DND-41 (cell line): ENCODE results near the gene RRP15.

Experiments
- ATAC-seq: fragments of 200-7000 bp; cut with Tn5 transposase; 3 replicates; pipeline ENCODE4 v1.9.1; 2021; ENCODE audit warnings: low read depth; ENCODE audit not compliant: insufficient read depth
- DNase-seq: peaks from one replicate; pipeline ENCODE4 v3.0.0-alpha.2; 2020
- H2AFZ ChIP-seq: 2 replicates; pipeline ENCODE4 v1.6.0; 2012; ENCODE audit warnings: low read depth, low read length
- H3K27ac ChIP-seq: 2 replicates; pipeline ENCODE4 v1.5.1; 2012; ENCODE audit warnings: low read length, inconsistent platforms
- H3K27me3 ChIP-seq: fragments of 200-600 bp; sonication (generic); 2 replicates; pipeline ENCODE4 v1.6.0; 2012; ENCODE audit warnings: low read length, mild to moderate bottlenecking, inconsistent platforms; ENCODE audit not compliant: insufficient read depth, poor library complexity
- H3K36me3 ChIP-seq: 2 replicates; pipeline ENCODE4 v1.5.1; 2012; ENCODE audit warnings: low read length, inconsistent platforms; ENCODE audit not compliant: insufficient read depth
- H3K4me1 ChIP-seq: 2 replicates; pipeline ENCODE4 v1.5.1; 2012; ENCODE audit warnings: mild to moderate bottlenecking, low read length; ENCODE audit not compliant: insufficient read depth
- H3K4me2 ChIP-seq: 2 replicates; pipeline ENCODE4 v1.6.0; 2012; ENCODE audit warnings: mild to moderate bottlenecking, moderate library complexity, low read length, inconsistent platforms; ENCODE audit not compliant: insufficient read depth
- H3K4me3 ChIP-seq, 2 experiments: fragments of 200-600 bp in 1 of 2; shearing (Covaris generic) in 1 of 2; 2 replicates each; pipeline ENCODE4 v1.5.1; 2012 to 2016; ENCODE audit warnings: inconsistent platforms in 2 of 2, low read length in 2 of 2, mild to moderate bottlenecking in 2 of 2, low read depth in 1 of 2, moderate library complexity in 1 of 2
- H3K79me2 ChIP-seq: 2 replicates; pipeline ENCODE4 v1.6.0; 2012; ENCODE audit warnings: low read length, inconsistent platforms; ENCODE audit not compliant: insufficient read depth
- H3K9ac ChIP-seq: 2 replicates; pipeline ENCODE4 v1.6.0; 2012; ENCODE audit warnings: low read depth, mild to moderate bottlenecking, inconsistent platforms, low read length, moderate library complexity
- H3K9me3 ChIP-seq: 2 replicates; pipeline ENCODE4 v1.5.1; 2012; ENCODE audit warnings: low read length, moderate library complexity, mild to moderate bottlenecking, inconsistent platforms; ENCODE audit not compliant: insufficient read depth, severe bottlenecking
- H4K20me1 ChIP-seq: 2 replicates; pipeline ENCODE4 v1.6.0; 2012; ENCODE audit warnings: low read length; ENCODE audit not compliant: insufficient read depth
- EZH2 ChIP-seq: IDR thresholded peaks from 3 replicates; pipeline ENCODE4 v1.6.1; 2012; ENCODE audit warnings: borderline replicate concordance, low read depth, mild to moderate bottlenecking, moderate library complexity, low read length, inconsistent platforms; ENCODE audit not compliant: severe bottlenecking
- TF ChIP-seq, protein P1 (sequence below): IDR thresholded peaks from 2 replicates; pipeline ENCODE4 v1.5.1; 2012; ENCODE audit warnings: borderline replicate concordance, low read length, moderate library complexity, mild to moderate bottlenecking; ENCODE audit not compliant: poor library complexity, severe bottlenecking; ENCODE audit errors: extremely low read depth

The RRP15 gene

GRCh38 chr1:218351391-218352074 is 66.4 kb downstream of the RRP15 start:
- Histone ChIP-seq H3K4me2 (no peak overlapping the region), H3K4me3 (no peak overlapping the region), H3K9ac (no peak overlapping the region)

DNA sequence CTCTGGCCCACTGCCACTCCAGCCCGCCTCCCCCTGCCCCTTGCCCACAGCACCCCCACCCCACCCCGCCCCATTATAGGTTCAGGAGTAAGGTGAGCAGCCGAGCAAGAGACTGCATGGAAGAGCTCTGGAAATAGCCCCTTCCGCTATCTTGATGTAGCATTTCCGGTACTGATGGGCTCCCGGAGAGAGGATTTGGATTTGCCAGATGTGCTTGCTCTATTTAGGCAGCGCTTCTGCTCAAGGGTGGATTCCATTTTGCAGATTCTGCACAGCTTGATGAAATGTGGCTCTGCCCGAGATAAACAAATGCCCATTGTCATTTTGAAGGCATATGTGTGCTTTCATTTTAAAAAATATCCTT is 67.0 kb downstream of the RRP15 start:
- H3K4me3 ChIP-seq = no peak overlapping the region
- H3K9me3 ChIP-seq = no peaks in the 10 kb centered on the region
- no peaks in the 10 kb centered on the region for H3K27me3 ChIP-seq
- no peak overlapping the region for H2AFZ ChIP-seq
- H4K20me1 ChIP-seq = no peaks in the 10 kb centered on the region
- no peak overlapping the region for H3K4me2 ChIP-seq
- DNase-seq (no peak), ATAC-seq (no peak)
- no peaks in the 10 kb centered on the region for H3K36me3 ChIP-seq
- TF ChIP-seq EZH2 = no peak
- TF ChIP-seq, protein P1, sequence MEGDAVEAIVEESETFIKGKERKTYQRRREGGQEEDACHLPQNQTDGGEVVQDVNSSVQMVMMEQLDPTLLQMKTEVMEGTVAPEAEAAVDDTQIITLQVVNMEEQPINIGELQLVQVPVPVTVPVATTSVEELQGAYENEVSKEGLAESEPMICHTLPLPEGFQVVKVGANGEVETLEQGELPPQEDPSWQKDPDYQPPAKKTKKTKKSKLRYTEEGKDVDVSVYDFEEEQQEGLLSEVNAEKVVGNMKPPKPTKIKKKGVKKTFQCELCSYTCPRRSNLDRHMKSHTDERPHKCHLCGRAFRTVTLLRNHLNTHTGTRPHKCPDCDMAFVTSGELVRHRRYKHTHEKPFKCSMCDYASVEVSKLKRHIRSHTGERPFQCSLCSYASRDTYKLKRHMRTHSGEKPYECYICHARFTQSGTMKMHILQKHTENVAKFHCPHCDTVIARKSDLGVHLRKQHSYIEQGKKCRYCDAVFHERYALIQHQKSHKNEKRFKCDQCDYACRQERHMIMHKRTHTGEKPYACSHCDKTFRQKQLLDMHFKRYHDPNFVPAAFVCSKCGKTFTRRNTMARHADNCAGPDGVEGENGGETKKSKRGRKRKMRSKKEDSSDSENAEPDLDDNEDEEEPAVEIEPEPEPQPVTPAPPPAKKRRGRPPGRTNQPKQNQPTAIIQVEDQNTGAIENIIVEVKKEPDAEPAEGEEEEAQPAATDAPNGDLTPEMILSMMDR = no peak
- H3K79me2 ChIP-seq = no peaks in the 10 kb centered on the region
- no peak overlapping the region for H3K9ac ChIP-seq
- 0 out of 2 replicates have a peak, but pooled peaks cover 3% of the 10 kb centered on the region for H3K4me1 ChIP-seq
- no peak overlapping the region for H3K27ac ChIP-seq

More at GRCh38 chr1:218351391-218352074, 66.4 kb downstream of the RRP15 start:
- ATAC-seq (peak; percentile 63; the same call in 2 of the 3 replicates), DNase-seq (peak; percentile 13)
- Histone ChIP-seq H3K36me3 (no peaks in the 10 kb centered on the region), H4K20me1 (no peaks in the 10 kb centered on the region), H3K9me3 (no peaks in the 10 kb centered on the region), H2AFZ (no peak overlapping the region), H3K4me1 (0 out of 2 replicates have a peak, but pooled peaks cover 3% of the 10 kb centered on the region), H3K27me3 (no peaks in the 10 kb centered on the region), H3K79me2 (no peaks in the 10 kb centered on the region), H3K27ac (no peak overlapping the region)
- TF ChIP-seq EZH2 = no peak
- TF ChIP-seq, protein P1 = peak; percentile 16

DNA sequence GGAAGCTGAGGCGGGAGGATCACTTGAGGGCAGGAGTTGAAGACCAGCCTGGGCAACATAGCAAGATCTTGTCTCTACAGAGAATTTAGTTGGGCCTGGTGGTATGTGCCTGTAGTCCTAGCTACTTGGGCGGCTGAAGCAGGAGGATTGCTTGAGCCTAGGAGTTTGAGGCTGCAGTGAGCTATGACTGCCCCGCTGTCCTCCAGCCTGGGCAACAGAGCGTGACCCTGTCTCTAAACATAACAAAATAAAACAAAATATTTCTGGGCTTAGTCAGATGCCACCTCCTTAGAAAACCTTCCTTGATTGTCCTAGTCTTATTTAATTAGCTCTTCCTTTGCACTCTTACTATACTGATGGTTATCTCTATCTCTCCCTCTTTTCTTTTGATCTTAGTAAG is 68.6 kb downstream of the RRP15 start:
- TF ChIP-seq, protein P1 = no peak
- no peak for TF ChIP-seq EZH2
- H3K27me3 ChIP-seq = no peaks in the 10 kb centered on the region
- H3K27ac ChIP-seq = no peak overlapping the region
- H3K4me2 ChIP-seq = no peak overlapping the region
- no peak overlapping the region for H3K4me3 ChIP-seq
- H3K9me3 ChIP-seq = no peaks in the 10 kb centered on the region
- H3K9ac ChIP-seq = no peak overlapping the region
- no peak overlapping the region for H2AFZ ChIP-seq
- no peaks in the 10 kb centered on the region for H3K79me2 ChIP-seq
- no peaks in the 10 kb centered on the region for H3K36me3 ChIP-seq
- H4K20me1 ChIP-seq = no peaks in the 10 kb centered on the region
- DNase-seq (no peak), ATAC-seq (no peak)
- 0 out of 2 replicates have a peak, but pooled peaks cover 3% of the 10 kb centered on the region for H3K4me1 ChIP-seq

- TF ChIP-seq EZH2 = no peak
- TF ChIP-seq, protein P1 = no peak
- H3K9ac ChIP-seq = no peak overlapping the region
- H2AFZ ChIP-seq = no peak overlapping the region
- DNase-seq = no peak
- no peaks in the 10 kb centered on the region for H3K79me2 ChIP-seq
- no peak for ATAC-seq
- H4K20me1 ChIP-seq = no peaks in the 10 kb centered on the region
- no peaks in the 10 kb centered on the region for H3K9me3 ChIP-seq
- no peak overlapping the region for H3K4me3 ChIP-seq
- no peaks in the 10 kb centered on the region for H3K27me3 ChIP-seq
- H3K27ac ChIP-seq = no peak overlapping the region
- no peak overlapping the region for H3K4me2 ChIP-seq
- H3K36me3 ChIP-seq = no peaks in the 10 kb centered on the region
- 0 out of 2 replicates have a peak, but pooled peaks cover 3% of the 10 kb centered on the region for H3K4me1 ChIP-seq
Observed at GRCh38 chr1:218355278-218355677, 70.2 kb downstream of the RRP15 start.
